Measurements from ENCODE around the gene SMAP1.

SMAP1 gene

GRCh38 chr6:70666706-70667105 lies 977 bp upstream of the SMAP1 start:
- H3K4me3 ChIP-seq (ENCODE audit: low read length) = no peak overlapping the region
- DNase-seq (ENCODE audit: low read depth) = no peak
- TF ChIP-seq, protein P1, sequence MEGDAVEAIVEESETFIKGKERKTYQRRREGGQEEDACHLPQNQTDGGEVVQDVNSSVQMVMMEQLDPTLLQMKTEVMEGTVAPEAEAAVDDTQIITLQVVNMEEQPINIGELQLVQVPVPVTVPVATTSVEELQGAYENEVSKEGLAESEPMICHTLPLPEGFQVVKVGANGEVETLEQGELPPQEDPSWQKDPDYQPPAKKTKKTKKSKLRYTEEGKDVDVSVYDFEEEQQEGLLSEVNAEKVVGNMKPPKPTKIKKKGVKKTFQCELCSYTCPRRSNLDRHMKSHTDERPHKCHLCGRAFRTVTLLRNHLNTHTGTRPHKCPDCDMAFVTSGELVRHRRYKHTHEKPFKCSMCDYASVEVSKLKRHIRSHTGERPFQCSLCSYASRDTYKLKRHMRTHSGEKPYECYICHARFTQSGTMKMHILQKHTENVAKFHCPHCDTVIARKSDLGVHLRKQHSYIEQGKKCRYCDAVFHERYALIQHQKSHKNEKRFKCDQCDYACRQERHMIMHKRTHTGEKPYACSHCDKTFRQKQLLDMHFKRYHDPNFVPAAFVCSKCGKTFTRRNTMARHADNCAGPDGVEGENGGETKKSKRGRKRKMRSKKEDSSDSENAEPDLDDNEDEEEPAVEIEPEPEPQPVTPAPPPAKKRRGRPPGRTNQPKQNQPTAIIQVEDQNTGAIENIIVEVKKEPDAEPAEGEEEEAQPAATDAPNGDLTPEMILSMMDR (IDR thresholded peaks at IDR 0.05; ENCODE audit: insufficient read depth, low read depth, low read length, missing control alignments) = no peak

GRCh38 chr6:70667256-70667710 lies 400 bp upstream of the SMAP1 start:
- peak overlapping the region; percentile 80 for H3K4me3 ChIP-seq (ENCODE audit: low read length)
- no peak for DNase-seq (ENCODE audit: low read depth)
- TF ChIP-seq, protein P1 (IDR thresholded peaks at IDR 0.05; ENCODE audit: insufficient read depth, low read depth, low read length, missing control alignments) = no peak

GRCh38 chr6:70668499-70668812 lies 773 bp downstream of the SMAP1 start:
- H3K4me3 ChIP-seq (ENCODE audit: low read length) = peak overlapping the region; percentile 80
- TF ChIP-seq, protein P1 (IDR thresholded peaks at IDR 0.05; ENCODE audit: insufficient read depth, low read depth, low read length, missing control alignments) = no peak
- DNase-seq (ENCODE audit: low read depth) = peak; percentile 42

DNA sequence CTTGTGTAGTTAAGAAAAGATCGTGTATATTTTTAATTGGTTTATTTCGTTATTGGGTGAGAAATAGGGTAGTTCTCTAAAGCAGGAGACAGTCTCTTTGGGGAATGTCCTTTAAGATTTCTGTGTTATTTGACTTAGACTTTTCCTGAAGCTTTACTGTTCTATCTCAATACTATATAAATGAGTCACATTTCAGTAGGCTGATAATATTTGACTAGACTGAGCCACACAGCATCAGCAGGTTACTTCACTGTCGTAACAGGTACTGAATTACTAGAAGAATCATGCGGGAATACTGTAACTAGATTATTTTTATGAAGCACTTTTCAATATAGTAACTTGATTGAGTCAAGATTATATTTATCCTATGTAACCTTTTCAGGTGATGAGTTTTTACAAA lies 1.4 kb downstream of the SMAP1 start:
- H3K4me3 ChIP-seq (ENCODE audit: low read length) = peak overlapping the region; percentile 80
- TF ChIP-seq, protein P1 (IDR thresholded peaks at IDR 0.05; ENCODE audit: insufficient read depth, low read depth, low read length, missing control alignments) = no peak
- DNase-seq (ENCODE audit: low read depth) = peak; percentile 64

DNA sequence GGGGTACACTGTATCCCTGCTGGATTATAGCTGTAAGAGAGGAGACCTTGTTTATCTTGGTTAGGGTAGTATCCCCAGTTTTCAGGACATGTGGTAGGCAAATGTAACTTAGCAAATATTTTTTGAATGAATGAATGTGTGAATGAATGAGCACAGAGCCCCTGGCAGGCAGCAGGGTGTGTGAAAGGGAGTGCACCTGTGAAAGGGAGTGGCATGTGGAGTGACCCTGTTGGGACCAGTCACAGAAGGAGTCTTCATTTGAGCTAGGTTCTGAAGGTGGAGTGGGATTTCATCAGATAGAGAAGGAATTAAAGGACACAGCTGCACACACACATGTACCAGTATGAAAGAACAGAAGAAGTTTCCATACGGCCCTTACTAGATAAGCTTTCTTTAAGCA lies 4.9 kb downstream of the SMAP1 start:
- TF ChIP-seq, protein P1 (IDR thresholded peaks at IDR 0.05; ENCODE audit: insufficient read depth, low read depth, low read length, missing control alignments) = no peak
- no peak for DNase-seq (ENCODE audit: low read depth)
- no peak overlapping the region for H3K4me3 ChIP-seq (ENCODE audit: low read length)

DNA sequence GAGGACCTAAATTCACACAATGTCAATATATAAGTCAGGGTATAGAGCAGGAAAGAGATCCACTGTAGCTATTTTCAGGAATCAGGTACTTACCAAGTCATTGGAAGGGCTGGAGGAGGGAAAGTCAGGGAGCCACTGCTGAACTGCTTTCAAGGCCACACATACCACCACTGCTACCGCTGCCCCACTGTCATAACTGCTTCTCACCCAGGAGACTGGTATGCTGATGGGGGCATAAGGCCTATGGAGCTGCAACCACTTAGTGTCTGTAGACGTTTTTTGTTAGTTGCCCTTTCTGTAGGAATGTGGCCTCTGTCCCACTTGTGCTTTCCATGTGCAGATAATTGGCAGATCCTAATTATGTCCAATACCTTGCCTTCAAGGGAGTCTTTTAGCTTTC lies 5.4 kb downstream of the SMAP1 start:
- TF ChIP-seq, protein P1 (IDR thresholded peaks at IDR 0.05; ENCODE audit: insufficient read depth, low read depth, low read length, missing control alignments) = no peak
- DNase-seq (ENCODE audit: low read depth) = no peak

GRCh38 chr6:70673601-70674000 lies 5.9 kb downstream of the SMAP1 start:
- H3K4me3 ChIP-seq (ENCODE audit: low read length) = no peak overlapping the region
- TF ChIP-seq, protein P1 (IDR thresholded peaks at IDR 0.05; ENCODE audit: insufficient read depth, low read depth, low read length, missing control alignments) = no peak
- peak; percentile 34 for DNase-seq (ENCODE audit: low read depth)

More for the DNA sequence above, 5.4 kb downstream of the SMAP1 start:
- no peak overlapping the region for H3K4me3 ChIP-seq (ENCODE audit: low read length)

All from epithelial cell of esophagus (primary cell).